Colonic mucosa (tissue), 4 donors: ENCODE data around the gene CYLC1. TPM values are rescaled to one million over a fixed set of nuclear protein-coding genes. Genes with fewer than 3 reads are reported as not detected.

Experiments used
- DNase-seq: peaks from one replicate; pipeline ENCODE4 v3.0.0-alpha.2; 2020
- H3K27ac ChIP-seq: fragments of 200-600 bp; one replicate; pipeline ENCODE4 v1.8.0; 2021
- H3K27me3 ChIP-seq: fragments of 200-600 bp; one replicate; pipeline ENCODE4 v1.8.0; 2021
- H3K36me3 ChIP-seq: fragments of 200-600 bp; one replicate; pipeline ENCODE4 v1.8.0; 2021
- H3K4me1 ChIP-seq: fragments of 200-600 bp; one replicate; pipeline ENCODE4 v1.8.0; 2021; ENCODE audit warnings: mild to moderate bottlenecking
- H3K4me3 ChIP-seq: fragments of 200-600 bp; one replicate; pipeline ENCODE4 v1.8.0; 2021
- H3K9ac ChIP-seq, 2 donors: one replicate each; pipeline ENCODE4 v1.7.0; 2013; ENCODE audit warnings: control low read depth in 2 of 2, low read depth in 2 of 2, low read length in 2 of 2
- H3K9me3 ChIP-seq: fragments of 200-600 bp; one replicate; pipeline ENCODE4 v1.8.0; 2021
- intact Hi-C: fragments of 100-400 bp; cut with DNase I; formaldehyde crosslinking; loops from one replicate; pipeline ENCODE4 v1.14.1; 2022
- total RNA-seq, 2 donors: library from RNA; stranded (reverse); fragmentation: NEBNext Ultra II Directional in 1 of 2; extraction: Animal tissue kit (Norgen Biotek cat#: 25700) in 1 of 2; gene quantifications; one replicate each; pipeline ENCODE4 v1.2.1, GENCODE V29; 2021
- TF ChIP-seq, protein P1 (sequence below): fragments of 200-600 bp; IDR thresholded peaks from one replicate; pipeline ENCODE4 v1.8.0; 2022; ENCODE audit warnings: antibody characterized with exemption, mild to moderate bottlenecking
- donor health status: healthy.
- donor health status: DM: no; HTN: no; CAD: no.
- donor health status: DM: no; HTN: no; CAD: no.

The CYLC1 gene, protein sequence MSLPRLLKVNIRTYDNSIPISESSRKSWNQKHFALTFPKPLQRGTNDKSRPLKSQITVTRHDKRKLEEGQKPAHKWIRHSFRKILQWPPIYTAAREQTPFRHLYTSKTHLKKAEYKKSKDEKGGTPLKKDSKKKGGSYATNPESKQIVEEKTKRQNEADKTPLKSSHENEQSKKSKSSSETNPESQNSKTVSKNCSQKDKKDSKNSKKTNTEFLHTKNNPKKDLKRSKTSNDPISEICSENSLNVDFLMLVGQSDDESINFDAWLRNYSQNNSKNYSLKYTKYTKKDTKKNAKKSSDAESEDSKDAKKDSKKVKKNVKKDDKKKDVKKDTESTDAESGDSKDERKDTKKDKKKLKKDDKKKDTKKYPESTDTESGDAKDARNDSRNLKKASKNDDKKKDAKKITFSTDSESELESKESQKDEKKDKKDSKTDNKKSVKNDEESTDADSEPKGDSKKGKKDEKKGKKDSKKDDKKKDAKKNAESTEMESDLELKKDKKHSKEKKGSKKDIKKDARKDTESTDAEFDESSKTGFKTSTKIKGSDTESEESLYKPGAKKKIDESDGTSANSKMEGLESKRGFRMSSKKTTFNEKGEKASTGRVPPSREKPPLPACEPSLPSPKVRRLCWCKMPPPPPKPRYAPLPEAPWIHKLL
- not detected for total RNA-seq

DNA sequence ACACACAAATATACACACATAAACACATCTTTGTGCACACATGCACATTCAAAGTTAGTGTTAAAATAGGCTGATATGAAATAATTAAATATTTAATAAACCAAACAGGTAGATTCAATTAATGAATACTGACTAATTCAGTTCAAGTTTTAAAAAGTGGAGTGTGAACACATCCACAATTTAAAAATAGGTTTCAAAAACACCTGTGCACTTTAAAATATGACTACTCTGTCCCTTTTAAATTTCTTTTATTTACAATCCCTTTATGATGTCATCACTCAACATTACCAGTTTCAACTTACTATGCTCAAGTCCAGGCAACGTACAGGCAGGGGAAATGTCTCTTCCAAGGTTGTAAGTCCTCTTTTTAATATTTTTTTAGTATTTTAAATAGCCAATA is at the start of gene CYLC1:
Gene CYLC1 (plus strand): TSS at position 301 of the 400 bp plus-strand sequence. CDS start 37 bp downstream, at position 338.
- intact Hi-C loops, result no loop called here
- no peak for DNase-seq
- Histone ChIP-seq H3K27me3 (no peaks in the 10 kb centered on the region), H3K27ac (no peak within 1 kb of the TSS), H3K36me3 (no peaks in the 10 kb centered on the region), H3K9me3 (no peaks in the 10 kb centered on the region), H3K4me1 (no peaks in the 10 kb centered on the region), H3K4me3 (no peak within 1 kb of the TSS), H3K9ac (no peak within 1 kb of the TSS)
- TF ChIP-seq, protein P1, sequence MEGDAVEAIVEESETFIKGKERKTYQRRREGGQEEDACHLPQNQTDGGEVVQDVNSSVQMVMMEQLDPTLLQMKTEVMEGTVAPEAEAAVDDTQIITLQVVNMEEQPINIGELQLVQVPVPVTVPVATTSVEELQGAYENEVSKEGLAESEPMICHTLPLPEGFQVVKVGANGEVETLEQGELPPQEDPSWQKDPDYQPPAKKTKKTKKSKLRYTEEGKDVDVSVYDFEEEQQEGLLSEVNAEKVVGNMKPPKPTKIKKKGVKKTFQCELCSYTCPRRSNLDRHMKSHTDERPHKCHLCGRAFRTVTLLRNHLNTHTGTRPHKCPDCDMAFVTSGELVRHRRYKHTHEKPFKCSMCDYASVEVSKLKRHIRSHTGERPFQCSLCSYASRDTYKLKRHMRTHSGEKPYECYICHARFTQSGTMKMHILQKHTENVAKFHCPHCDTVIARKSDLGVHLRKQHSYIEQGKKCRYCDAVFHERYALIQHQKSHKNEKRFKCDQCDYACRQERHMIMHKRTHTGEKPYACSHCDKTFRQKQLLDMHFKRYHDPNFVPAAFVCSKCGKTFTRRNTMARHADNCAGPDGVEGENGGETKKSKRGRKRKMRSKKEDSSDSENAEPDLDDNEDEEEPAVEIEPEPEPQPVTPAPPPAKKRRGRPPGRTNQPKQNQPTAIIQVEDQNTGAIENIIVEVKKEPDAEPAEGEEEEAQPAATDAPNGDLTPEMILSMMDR, result no peak

DNA sequence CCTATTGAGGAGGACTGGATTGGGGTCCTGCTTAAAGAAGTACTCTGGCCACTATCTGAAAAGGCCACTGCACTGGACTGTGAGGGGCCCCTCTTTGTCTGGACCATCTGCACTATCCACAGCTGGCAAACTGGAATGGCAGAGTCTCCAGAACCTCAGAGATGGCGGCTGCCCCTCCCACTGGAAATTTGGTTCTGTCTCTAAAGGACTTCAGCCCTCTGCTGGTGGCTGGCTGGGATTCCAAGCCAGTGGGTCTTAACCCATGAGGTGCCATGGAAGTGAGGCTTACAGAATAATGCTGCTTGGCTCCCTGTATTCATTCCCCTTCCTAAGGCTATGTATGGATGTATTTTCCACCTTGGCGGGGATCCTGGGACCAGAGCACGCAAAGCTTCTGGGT is 41.6 kb upstream of the CYLC1 start:
- H3K9me3 ChIP-seq, result no peaks in the 10 kb centered on the region
- intact Hi-C loops, result no loop called here
- H3K27me3 ChIP-seq, result no peaks in the 10 kb centered on the region
- no peak overlapping the region for H3K9ac ChIP-seq
- H3K4me1 ChIP-seq, result no peaks in the 10 kb centered on the region
- no peak overlapping the region for H3K4me3 ChIP-seq
- H3K36me3 ChIP-seq, result no peaks in the 10 kb centered on the region
- no peak for DNase-seq
- H3K27ac ChIP-seq, result no peak overlapping the region
- TF ChIP-seq, protein P1, result no peak

DNA sequence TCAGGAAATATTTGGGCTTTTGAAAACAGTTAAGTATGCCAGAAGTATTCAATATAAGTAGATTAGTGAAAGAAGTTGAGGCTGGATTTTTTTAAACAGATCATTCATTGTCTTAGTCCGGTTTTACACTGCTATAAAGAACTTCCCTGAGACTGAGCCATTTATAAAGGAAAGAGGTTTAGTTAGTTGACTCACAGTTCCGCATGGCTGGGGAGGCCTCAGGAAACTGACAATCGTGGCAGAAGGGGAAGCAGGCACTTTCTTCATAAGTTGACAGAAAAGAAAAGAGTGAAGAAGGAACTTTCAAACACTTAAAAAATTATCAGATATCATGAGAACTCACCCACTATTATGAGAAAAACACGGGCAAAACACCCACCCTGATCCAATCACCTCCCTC is 31.1 kb upstream of the CYLC1 start:
- Histone ChIP-seq H3K27me3 (peaks cover 4% of the 10 kb centered on the region), H3K4me3 (no peak overlapping the region), H3K9ac (no peak overlapping the region), H3K36me3 (no peaks in the 10 kb centered on the region), H3K27ac (no peak overlapping the region), H3K9me3 (no peaks in the 10 kb centered on the region), H3K4me1 (no peaks in the 10 kb centered on the region)
- no peak for DNase-seq
- TF ChIP-seq, protein P1, result no peak
- intact Hi-C loops, result no loop called here

DNA sequence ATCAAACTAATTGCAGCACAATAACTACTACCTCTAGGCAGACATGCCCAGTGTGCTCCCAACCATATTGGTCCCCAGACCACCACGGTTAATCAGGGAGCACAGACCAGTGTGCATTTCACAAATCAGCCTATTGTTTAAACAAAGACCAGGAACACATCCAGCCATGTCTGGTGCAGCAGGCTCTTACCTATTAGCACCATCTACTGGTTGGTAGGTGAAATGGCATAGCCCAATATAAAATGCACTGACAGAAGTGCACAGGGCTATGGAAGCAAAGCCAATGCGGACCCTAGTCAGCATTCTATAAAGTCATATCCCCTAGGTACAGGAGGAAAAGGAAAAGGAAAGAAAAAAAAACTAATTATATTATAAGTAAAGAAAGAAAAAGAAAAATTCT is 15.5 kb upstream of the CYLC1 start:
- Histone ChIP-seq H3K9ac (no peak overlapping the region), H3K27me3 (no peaks in the 10 kb centered on the region), H3K27ac (no peak overlapping the region), H3K4me3 (no peak overlapping the region), H3K36me3 (no peaks in the 10 kb centered on the region), H3K9me3 (no peaks in the 10 kb centered on the region), H3K4me1 (no peaks in the 10 kb centered on the region)
- TF ChIP-seq, protein P1, result peak; percentile 70
- no peak for DNase-seq
- intact Hi-C loops, result no loop called here

DNA sequence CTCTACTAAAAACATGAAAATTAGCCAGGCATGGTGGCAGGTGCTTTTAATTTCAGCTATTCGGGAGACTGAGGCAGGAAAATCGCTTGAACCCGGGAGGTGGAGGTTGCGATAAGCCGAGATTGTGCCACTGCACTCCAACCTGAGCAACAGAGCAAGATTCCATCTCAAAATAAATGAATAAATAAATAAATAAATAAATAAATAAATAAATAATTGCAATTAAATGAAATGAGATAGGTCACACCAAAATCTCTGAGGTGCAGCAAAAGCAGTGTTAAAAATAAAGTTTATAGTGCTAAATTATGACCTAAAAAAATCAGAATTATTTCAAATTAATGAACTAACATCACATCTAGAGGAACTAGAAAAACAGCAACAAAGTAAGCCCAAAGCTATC is 13.6 kb upstream of the CYLC1 start:
- no peak overlapping the region for H3K9ac ChIP-seq
- TF ChIP-seq, protein P1, result no peak
- H3K4me1 ChIP-seq, result no peaks in the 10 kb centered on the region
- no peaks in the 10 kb centered on the region for H3K27me3 ChIP-seq
- H3K27ac ChIP-seq, result no peak overlapping the region
- intact Hi-C loops, result no loop called here
- DNase-seq, result no peak
- H3K36me3 ChIP-seq, result no peaks in the 10 kb centered on the region
- H3K9me3 ChIP-seq, result no peaks in the 10 kb centered on the region
- no peak overlapping the region for H3K4me3 ChIP-seq
